HK-2 (cell line): ENCODE measurements around the gene WDR45B.
"Not testable (repeated sequence)": the region's sequence is repeated elsewhere in the genome, so short reads cannot be mapped to it uniquely, and the experiment has no call there.

Source experiments
- DNase-seq: peaks from one replicate; pipeline ENCODE4 v3.0.0-alpha.2; 2018; ENCODE audit not compliant: unreplicated experiment

Gene WDR45B

GRCh38 chr17:82599674-82600661, 48.3 kb downstream of the WDR45B start:
- no peak for DNase-seq

GRCh38 chr17:82598256-82599119, 49.8 kb downstream of the WDR45B start:
- peak; percentile 42 for DNase-seq

GRCh38 chr17:82596837-82597672, 51.2 kb downstream of the WDR45B start:
- no peak for DNase-seq

DNA sequence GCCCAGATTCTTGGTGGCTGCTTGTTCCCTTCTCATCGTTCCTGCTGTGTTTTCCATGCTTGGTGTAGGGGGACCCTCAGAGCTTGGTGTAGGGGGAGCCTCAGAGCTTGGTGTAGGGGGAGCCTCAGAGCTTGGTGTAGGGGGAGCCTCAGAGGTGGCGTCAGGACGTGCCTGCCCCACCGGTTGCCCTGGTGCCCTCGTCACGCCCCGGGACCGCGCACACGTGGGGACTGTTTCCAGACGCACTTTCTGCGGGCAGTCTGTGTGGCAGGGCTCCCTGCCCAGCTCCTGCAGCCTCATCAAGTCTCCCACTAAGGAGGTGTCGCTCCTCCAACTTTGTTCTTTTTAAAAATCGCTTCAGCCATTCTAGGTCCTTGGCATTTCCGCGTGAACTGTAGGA, 51.9 kb downstream of the WDR45B start:
- no peak for DNase-seq

DNA sequence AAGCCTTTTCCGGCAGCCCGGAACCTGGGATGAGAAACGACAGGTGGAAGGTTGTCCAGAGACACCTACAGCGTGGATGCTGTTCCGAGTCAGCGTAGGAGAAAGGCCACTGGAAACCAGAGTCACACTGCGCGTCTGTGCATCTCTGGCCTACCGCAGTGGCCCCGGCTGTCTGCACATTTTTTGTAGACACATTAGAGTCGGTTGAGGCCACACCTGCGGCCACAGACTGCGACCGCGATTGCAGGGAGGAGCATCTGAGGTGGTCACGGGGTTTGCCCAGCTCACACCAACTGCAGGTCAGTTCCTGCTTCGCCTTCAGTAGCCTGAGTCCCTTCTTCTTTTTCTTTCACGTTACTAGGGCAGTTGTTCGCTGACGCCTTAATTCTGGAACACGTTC, 52.4 kb downstream of the WDR45B start:
- no peak for DNase-seq

GRCh38 chr17:82594571-82594970, 53.7 kb downstream of the WDR45B start:
- no peak for DNase-seq

DNA sequence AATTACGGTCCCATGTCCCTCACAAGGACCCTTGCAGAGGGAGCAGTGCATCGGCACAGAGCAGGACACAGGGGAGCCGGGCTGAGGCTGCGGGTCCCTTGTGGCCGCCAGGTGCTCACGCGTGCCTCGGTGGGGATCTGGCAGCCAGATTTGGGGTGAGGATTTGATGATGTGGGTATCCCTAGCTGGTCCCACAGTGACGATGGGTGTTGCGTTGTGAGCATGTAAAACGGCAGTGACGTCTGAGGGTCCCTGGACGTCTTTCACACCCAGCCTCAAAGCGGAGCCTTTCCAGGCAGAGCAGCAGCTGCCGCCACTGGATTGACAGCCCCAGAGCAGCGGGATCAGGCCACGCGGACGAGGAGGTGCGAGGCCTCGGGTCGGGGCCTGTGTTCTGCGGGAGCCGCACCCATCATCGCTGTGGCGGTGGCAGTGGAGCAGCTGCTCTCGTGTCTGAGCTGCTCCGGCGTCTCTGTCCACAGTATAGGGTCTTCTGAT, 54.6 kb downstream of the WDR45B start:
- no peak for DNase-seq

DNA sequence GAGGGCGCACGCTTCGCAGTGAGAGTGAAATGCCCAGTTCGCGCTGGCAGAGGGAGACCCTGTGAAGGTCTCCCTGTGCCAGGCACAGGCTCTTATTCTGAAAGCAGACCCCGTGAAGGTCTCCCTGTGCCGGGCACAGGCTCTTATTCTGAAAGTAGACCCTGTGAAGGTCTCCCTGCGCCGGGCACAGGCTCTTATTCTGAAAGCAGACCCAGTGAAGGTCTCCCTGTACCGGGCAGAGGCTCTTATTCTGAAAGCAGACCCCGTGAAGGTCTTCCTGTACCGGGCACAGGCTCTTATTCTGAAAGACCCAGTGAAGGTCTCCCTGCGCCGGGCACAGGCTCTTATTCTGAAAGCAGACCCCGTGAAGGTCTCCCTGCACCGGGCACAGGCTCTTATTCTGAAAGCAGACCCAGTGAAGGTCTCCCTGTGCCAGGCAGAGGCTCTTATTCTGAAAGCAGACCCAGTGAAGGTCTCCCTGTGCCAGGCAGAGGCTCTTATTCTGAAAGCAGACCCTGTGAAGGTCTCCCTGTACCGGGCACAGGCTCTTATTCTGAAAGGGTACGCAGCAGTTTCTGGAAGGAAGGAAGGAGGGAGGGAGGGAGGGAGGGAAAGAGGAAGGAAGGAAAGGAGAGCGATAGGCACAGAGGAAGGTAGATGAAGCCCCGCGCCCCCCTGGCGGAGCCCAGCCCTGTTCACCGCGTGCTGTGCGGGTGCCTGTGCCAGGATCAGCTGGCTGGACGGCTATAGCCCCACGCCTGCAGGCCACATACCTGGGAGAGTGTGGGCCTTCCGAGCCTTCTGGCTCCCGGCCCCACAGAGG, 55.3 kb downstream of the WDR45B start:
- DNase-seq, result peak; percentile 65

DNA sequence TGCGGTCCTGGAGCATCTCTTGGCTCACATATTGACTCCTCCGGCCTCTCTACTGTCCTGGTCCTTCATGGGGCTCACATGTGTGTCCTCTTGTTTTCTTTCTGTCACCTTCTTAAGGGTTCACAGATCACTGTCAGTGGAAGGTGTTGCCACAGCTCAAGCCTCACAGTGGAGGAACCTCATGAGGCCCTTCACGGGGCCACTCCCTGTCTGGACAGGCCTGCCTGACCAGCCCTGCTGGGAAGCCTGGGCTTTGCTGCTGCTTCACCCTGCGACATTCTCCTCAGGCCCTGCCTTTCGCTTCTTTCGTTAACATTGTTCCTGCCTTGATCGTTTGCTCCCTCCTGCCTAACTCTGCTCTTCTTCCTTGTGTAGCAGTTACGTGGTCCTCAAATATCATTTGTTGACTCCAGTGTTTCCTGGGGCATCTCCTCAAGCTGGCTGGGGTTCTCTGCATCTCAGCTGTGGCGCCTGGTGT, 55.9 kb downstream of the WDR45B start:
- DNase-seq, result no peak

DNA sequence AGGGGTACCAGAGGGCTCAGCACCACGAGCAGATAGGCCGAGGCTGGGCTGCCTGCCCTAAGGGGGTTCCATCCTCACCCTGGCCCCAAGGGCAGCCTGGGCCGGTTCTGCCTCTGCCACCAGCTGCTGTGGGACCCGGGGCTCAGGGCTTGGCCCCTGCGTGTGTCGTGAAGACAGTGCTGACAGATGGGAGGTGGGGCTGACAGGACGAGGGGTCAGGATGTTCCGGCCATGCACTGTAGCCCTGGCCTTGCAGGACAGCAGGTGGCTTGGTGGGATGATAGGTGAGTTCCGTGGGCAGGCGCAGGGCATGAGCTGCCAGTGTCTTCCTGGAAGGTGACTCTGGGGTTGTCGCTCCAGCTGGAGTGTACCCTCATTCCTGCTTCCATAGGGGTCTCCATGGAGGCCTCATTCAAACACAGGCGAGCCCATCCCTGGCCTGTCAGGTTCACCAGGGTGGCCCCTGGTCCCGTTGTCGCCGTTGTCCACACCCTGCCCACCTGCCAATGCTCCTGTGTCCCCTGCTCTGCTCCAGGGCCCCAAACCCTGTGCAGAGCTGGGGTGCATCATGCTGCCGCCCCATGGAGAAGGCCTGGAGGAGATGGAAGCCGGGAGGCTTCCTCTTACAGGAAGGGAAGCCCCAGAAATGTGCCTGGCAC, 57.2 kb downstream of the WDR45B start:
- DNase-seq, result no peak

DNA sequence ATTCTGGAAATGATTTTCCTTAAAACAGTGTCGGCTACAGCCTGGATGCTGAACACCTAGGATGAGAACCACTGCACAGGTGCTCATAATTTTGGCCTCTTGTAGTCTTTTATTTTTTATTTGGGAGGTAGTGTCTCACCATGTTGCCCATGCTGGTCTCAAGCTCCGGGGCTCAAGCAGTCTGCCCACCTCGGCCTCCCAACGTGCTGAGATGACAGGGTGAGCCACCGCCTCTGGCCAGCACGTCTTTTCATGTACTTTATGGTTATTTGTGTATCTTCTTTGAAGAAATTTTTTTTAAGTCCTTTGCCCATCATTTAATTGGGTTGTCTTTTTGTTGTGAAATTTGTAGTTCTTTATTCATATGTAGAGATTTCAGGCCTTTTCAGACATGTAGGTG, 58.0 kb downstream of the WDR45B start:
- DNase-seq, result no peak

DNA sequence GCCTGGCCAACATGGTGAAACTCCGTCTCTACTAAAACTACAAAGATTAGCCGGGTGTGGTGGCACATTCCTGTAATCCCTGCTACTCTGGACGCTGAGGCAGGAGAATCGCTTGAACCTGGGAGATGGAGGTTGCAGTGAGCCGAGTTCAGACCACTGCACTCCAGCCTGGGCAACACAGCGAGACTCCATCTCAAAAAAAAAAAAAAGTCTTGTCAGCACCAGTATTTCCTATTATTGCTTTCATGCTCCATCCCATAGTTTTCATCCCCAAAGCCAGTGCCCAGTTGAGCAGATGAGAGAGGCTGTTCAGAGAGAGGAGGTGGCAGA, 58.4 kb downstream of the WDR45B start:
- no peak for DNase-seq

DNA sequence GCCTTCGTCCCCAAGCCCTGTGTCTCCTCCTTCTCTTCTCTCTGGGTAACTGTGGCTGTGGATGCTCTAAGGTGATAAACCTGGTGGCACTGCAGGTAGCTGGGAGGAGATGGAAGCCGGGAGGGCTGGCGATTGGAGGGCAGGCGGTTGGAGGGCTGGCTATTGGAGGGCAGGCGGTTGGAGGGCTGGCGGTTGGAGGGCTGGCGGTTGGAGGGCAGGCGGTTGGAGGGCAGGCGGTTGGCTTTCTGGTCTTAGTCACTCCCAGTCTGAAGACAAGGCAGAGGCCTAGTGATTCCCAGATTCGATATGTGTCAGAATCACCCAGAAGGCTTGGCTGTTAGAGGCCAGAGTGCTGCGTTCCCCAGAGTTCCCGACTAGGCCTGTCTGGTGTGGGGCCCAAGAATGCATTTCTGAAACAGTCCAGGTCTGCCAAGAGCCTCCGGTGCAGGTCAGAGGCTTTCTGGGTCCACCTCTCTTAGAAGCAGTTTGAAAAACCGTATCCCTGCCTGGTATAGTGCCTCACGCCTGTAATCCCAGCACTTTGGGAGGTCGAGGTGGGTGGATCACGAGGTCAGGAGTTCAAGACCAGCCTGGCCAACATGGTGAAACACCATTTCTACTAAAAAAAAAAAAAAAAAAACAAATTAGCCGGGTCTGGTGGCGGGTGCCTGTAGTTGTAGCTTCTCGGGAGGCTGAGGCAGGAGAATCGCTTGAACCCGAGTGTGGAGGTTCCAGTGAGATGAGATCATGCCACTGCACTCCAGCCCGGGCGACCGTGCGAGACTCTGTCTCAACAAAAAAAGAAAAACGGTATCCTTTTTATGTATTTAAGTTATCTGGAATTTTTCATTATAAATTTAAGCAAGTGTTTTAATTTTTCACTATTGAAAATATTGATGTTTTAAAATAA, 59.7 kb downstream of the WDR45B start:
- DNase-seq, result no peak

GRCh38 chr17:82587234-82588086, 60.8 kb downstream of the WDR45B start:
- DNase-seq, result no peak

- no peak for DNase-seq
Measured at GRCh38 chr17:82586576-82587233, 61.5 kb downstream of the WDR45B start.

DNA sequence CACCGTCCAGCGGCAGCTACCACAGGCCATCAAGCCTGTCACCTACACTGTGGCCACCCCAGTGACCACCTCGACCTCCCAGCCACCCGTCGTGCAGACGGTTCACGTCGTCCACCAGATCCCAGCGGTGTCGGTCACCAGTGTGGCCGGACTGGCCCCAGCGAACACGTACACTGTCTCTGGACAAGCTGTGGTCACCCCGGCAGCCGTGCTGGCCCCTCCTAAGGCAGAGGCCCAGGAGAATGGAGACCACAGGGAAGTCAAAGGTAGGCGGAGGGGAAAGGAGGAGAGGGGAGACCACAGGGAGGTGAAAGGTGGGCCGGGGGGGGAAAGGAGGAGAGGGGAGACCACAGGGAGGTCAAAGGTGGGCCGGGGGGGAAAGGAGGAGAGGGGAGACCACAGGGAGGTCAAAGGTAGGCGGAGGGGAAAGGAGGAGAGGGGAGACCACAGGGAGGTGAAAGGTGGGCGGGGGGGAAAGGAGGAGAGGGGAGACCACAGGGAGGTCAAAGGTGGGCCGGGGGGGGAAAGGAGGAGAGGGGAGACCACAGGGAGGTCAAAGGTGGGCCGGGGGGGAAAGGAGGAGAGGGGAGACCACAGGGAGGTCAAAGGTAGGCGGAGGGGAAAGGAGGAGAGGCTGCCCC, 62.2 kb downstream of the WDR45B start:
- not testable (repeated sequence) for DNase-seq

GRCh38 chr17:82583720-82584234, 64.5 kb downstream of the WDR45B start:
- DNase-seq, result no peak
